K562 (cell line): ENCODE results near the gene RGS14. TPM values are rescaled to one million over a fixed set of nuclear protein-coding genes. Genes with fewer than 3 reads are reported as not detected.

Experiments
- ATAC-seq: fragments of 200-7000 bp; cut with Tn5 transposase; 3 replicates; pipeline ENCODE4 v1.9.1; 2020; ENCODE audit warnings: moderate library complexity
- BruUV-seq: library from RNA; stranded (reverse); fragments of 400-500 nt; replicated peaks from 2 replicates; lab custom pipeline; 2021; lab: Mats Ljungman, UMichigan
- CTCF ChIA-PET: fragments of 300-600 bp; formaldehyde crosslinking; extraction: SDS; loops from one replicate; lab custom pipeline; 2021; ENCODE audit warnings: low intra/inter-chr PET ratio; lab: Yijun Ruan, JAX
- POLR2A ChIA-PET: fragments of 300-600, 350-650 bp; sonication (Branson Sonifier 250); formaldehyde crosslinking; extraction: SDS; loops from one replicate; lab custom pipeline; 2021; ENCODE audit warnings: antibody characterized with exemption, inconsistent platforms; lab: Yijun Ruan, JAX
- DNase-seq, 4 experiments: peaks; one replicate each; pipeline versions ENCODE4 v3.0.0 to v3.0.0-alpha.2; 2011 to 2018; ENCODE audit warnings: low spot score in 3 of 4, mixed read lengths in 3 of 4; ENCODE audit errors: extremely low read depth in 1 of 4
- FAIRE-seq: peaks from 2 replicates; lab custom pipeline; 2011; peaks lifted over from hg19 to GRCh38; lab: Jason Lieb, UNC
- H2AFZ ChIP-seq: 2 replicates; pipeline ENCODE4 v1.6.0; 2011; ENCODE audit warnings: low read depth, low read length, control low read depth, inconsistent platforms
- H3K27ac ChIP-seq: fragments of 200-600 bp; 3 replicates; pipeline ENCODE4 v1.8.0; 2011; ENCODE audit warnings: low read depth, mild to moderate bottlenecking, control low read depth, inconsistent platforms, low read length, moderate library complexity, mixed read lengths; ENCODE audit errors: extremely low read depth
- H3K27me3 ChIP-seq, 2 experiments: fragments of 300-600 bp in 1 of 2; 2 replicates in 1 of 2; 3 replicates in 1 of 2; pipeline versions ENCODE4 v1.6.0 to v1.8.0; 2011; ENCODE audit warnings: inconsistent platforms in 2 of 2, low read length in 2 of 2, mild to moderate bottlenecking in 1 of 2, mixed read lengths in 1 of 2, moderate library complexity in 1 of 2; ENCODE audit not compliant: control insufficient read depth in 2 of 2, insufficient read depth in 2 of 2
- H3K36me3 ChIP-seq: fragments of 300-600 bp; 3 replicates; pipeline ENCODE4 v1.8.0; 2011; ENCODE audit warnings: mild to moderate bottlenecking, low read length, inconsistent platforms; ENCODE audit not compliant: control insufficient read depth, insufficient read depth
- H3K4me1 ChIP-seq, 2 experiments: fragments of 200-600 bp in 1 of 2; replicated peaks in 1 of 2; 2 replicates in 1 of 2; 3 replicates in 1 of 2; pipeline versions ENCODE4 v1.5.1 to v1.8.0; 2011; ENCODE audit warnings: inconsistent platforms in 2 of 2, low read length in 2 of 2, mild to moderate bottlenecking in 1 of 2, mixed read lengths in 1 of 2, moderate library complexity in 1 of 2; ENCODE audit not compliant: control insufficient read depth in 2 of 2, insufficient read depth in 2 of 2
- H3K4me2 ChIP-seq: 2 replicates; pipeline ENCODE4 v1.6.1; 2011; ENCODE audit warnings: low read length, control low read depth, inconsistent platforms, mixed read lengths; ENCODE audit not compliant: insufficient read depth
- H3K4me3 ChIP-seq: fragments of 200-600 bp; sonication (generic), shearing (Covaris generic); 2 replicates; pipeline ENCODE4 v1.5.1; 2016; ENCODE audit warnings: control low read depth, inconsistent platforms
- H3K79me2 ChIP-seq: fragments of 200-600 bp; 3 replicates; pipeline ENCODE4 v1.8.0; 2011; ENCODE audit warnings: low read length, inconsistent platforms; ENCODE audit not compliant: control insufficient read depth, insufficient read depth
- H3K9ac ChIP-seq, 2 experiments: 2 replicates each; pipeline versions ENCODE4 v1.6.0 to v1.6.1; 2011; ENCODE audit warnings: low read depth in 2 of 2, low read length in 2 of 2, control low read depth in 1 of 2, inconsistent platforms in 1 of 2, mild to moderate bottlenecking in 1 of 2, mixed read lengths in 1 of 2; ENCODE audit not compliant: insufficient read depth in 1 of 2
- H3K9me1 ChIP-seq: one replicate; pipeline ENCODE4 v1.6.0; 2011; ENCODE audit warnings: inconsistent platforms, mild to moderate bottlenecking, low read length, moderate library complexity; ENCODE audit not compliant: control insufficient read depth, insufficient read depth
- H3K9me3 ChIP-seq: replicated peaks from 2 replicates; pipeline ENCODE4 v1.5.1; 2011; ENCODE audit warnings: low read depth, low read length, inconsistent platforms; ENCODE audit not compliant: control insufficient read depth, insufficient read depth
- H4K20me1 ChIP-seq: replicated peaks from 2 replicates; pipeline ENCODE4 v1.6.1; 2011; ENCODE audit warnings: low read length, inconsistent platforms, mixed read lengths; ENCODE audit not compliant: control insufficient read depth, insufficient read depth
- CBFA2T2 ChIP-seq: fragments of 450-650 bp; conservative IDR thresholded peaks from 2 replicates; pipeline ENCODE4 v1.6.1; 2017; ENCODE audit warnings: mild to moderate bottlenecking
- CHD4 ChIP-seq: fragments of 200-600 bp; sonication (generic); IDR thresholded peaks from 3 replicates; pipeline ENCODE4 v1.6.1; 2012; ENCODE audit warnings: low read depth, mild to moderate bottlenecking, mixed read lengths, low read length, inconsistent platforms; ENCODE audit not compliant: insufficient read depth, insufficient replicate concordance, poor library complexity, severe bottlenecking
- DPF2 ChIP-seq: fragments of 450-650 bp; IDR thresholded peaks from 2 replicates; pipeline ENCODE4 v1.6.1; 2016
- E2F3 ChIP-seq: fragments of 250-450 bp; sonication (Bioruptor Pico); IDR thresholded peaks from 2 replicates; pipeline ENCODE4 v1.4.0; 2020; ENCODE audit warnings: mild to moderate bottlenecking
- HES1 ChIP-seq: fragments of 450-650 bp; IDR thresholded peaks from 2 replicates; pipeline ENCODE4 v1.6.1; 2016; ENCODE audit warnings: low read depth, mild to moderate bottlenecking, moderate library complexity
- KLF16 ChIP-seq: IDR thresholded peaks from 2 replicates; pipeline ENCODE4 v1.6.1; 2016; ENCODE audit warnings: antibody characterized with exemption
- MAFF ChIP-seq: IDR thresholded peaks from 2 replicates; pipeline ENCODE4 v1.6.1; 2012; ENCODE audit warnings: low read length, improper control_type of control experiment
- MCM3 ChIP-seq: fragments of 450-650 bp; IDR thresholded peaks from 2 replicates; pipeline ENCODE4 v1.6.1; 2016
- MECOM ChIP-seq: fragments of 250-450 bp; sonication (Bioruptor Pico); IDR thresholded peaks from 2 replicates; pipeline ENCODE4 v1.8.0; 2022; ENCODE audit warnings: inconsistent platforms
- PHF8 ChIP-seq: fragments of 200-600 bp; sonication (generic); IDR thresholded peaks from 2 replicates; pipeline ENCODE4 v1.6.1; 2012; ENCODE audit warnings: mixed run types, mild to moderate bottlenecking, inconsistent platforms, low read length, moderate library complexity, borderline replicate concordance
- POLR2B ChIP-seq: fragments of 450-650 bp; IDR thresholded peaks from 2 replicates; pipeline ENCODE4 v1.6.1; 2018; ENCODE audit warnings: low read depth; ENCODE audit not compliant: partially characterized antibody
- POLR3G ChIP-seq: IDR thresholded peaks from 2 replicates; pipeline ENCODE4 v1.6.1; 2011; ENCODE audit not compliant: insufficient read length, insufficient replicate concordance; ENCODE audit errors: extremely low read depth
- RBM15 ChIP-seq: fragments of 200-400 bp; formaldehyde crosslinking; IDR thresholded peaks from 2 replicates; pipeline ENCODE4 v1.6.1; 2018; ENCODE audit warnings: mild to moderate bottlenecking, low read length, moderate library complexity; ENCODE audit not compliant: insufficient read depth
- SMAD4 ChIP-seq: fragments of 250-450 bp; sonication (Bioruptor Pico); conservative IDR thresholded peaks from 2 replicates; pipeline ENCODE4 v1.8.0; 2021; ENCODE audit warnings: inconsistent platforms, mild to moderate bottlenecking, moderate library complexity
- SMARCA5 ChIP-seq: fragments of 450-650 bp; IDR thresholded peaks from 2 replicates; pipeline ENCODE4 v1.6.1; 2016
- SRSF3 ChIP-seq: fragments of 200-400 bp; formaldehyde crosslinking; IDR thresholded peaks from 2 replicates; pipeline ENCODE4 v1.6.1; 2016; ENCODE audit warnings: mild to moderate bottlenecking, low read length, moderate library complexity; ENCODE audit not compliant: insufficient read depth
- TBP ChIP-seq: optimal IDR thresholded peaks from 2 replicates; pipeline ENCODE3; 2011; ENCODE audit warnings: low read depth, low read length, improper control_type of control experiment
- TEAD2 ChIP-seq: fragments of 450-650 bp; IDR thresholded peaks from 2 replicates; pipeline ENCODE4 v1.6.1; 2016; ENCODE audit warnings: missing genetic modification characterization, control low read depth, missing compliant biosample characterization
- ZHX1 ChIP-seq: fragments of 150-350 bp; conservative IDR thresholded peaks from 2 replicates; pipeline ENCODE4 v1.6.1; 2014; ENCODE audit warnings: low read length
- ZKSCAN8 ChIP-seq: fragments of 200-800 bp; sonication (Bioruptor generic); IDR thresholded peaks from 2 replicates; pipeline ENCODE4 v1.6.1; 2016; ENCODE audit warnings: missing genetic modification characterization, missing compliant biosample characterization
- WGBS: fragments of 100-300 bp; shearing (Covaris generic); methylation state at CpG from one replicate; pipeline ENCODE4 v1.1.6; 2016; ENCODE audit warnings: low coverage, mixed read lengths; ENCODE audit not compliant: insufficient coverage; ENCODE audit errors: missing lambda C conversion rate; 5-methylcytosine and 5-hydroxymethylcytosine counted together
- in situ Hi-C: fragments of 300-500 bp; cut with MboI; formaldehyde crosslinking; loops from 4 replicates; pipeline ENCODE4 v1.15.0; 2018; ENCODE audit warnings: inconsistent platforms, mixed read lengths
- intact Hi-C: fragments of 100-400 bp; cut with micrococcal nuclease; formaldehyde crosslinking; loops from 2 replicates; pipeline ENCODE4 v1.14.2; 2022
- polyA plus RNA-seq, 8 experiments: library from polyadenylated mRNA; depleted of rRNA in 4 of 8; stranded (reverse) in 5 of 8; unstranded in 3 of 8; fragments of >200 nt; fragmentation: Nextera tagmentation in 2 of 8; fragmentation: Illumina TruSeq in 1 of 8; extraction: Ambion mirVana in 2 of 8; extraction: Trizol in 1 of 8; gene quantifications; 2 replicates each; pipeline versions ENCODE4 v1.2.1 to v1.2.3, GENCODE V29; 2011 to 2014; ENCODE audit warnings: inconsistent platforms in 1 of 8, missing spikeins in 1 of 8
- total RNA-seq, 7 experiments: library from RNA; depleted of rRNA in 6 of 7; stranded (reverse); fragments of >200 nt in 6 of 7; fragmentation: Illumina TruSeq in 2 of 7; extraction: Trizol in 2 of 7; gene quantifications; 2 replicates each; pipeline versions ENCODE4 v1.2.1 to v1.2.3, GENCODE V29; 2011 to 2021; ENCODE audit warnings: low replicate concordance in 1 of 7

The RGS14 gene
- total and polyA plus RNA-seq, 9 of the 15 experiments (the other 6 are each of a cell fraction or from before 2014, with no cell fraction given) = 0.28 to 75.9 (median 34.5) TPM

DNA sequence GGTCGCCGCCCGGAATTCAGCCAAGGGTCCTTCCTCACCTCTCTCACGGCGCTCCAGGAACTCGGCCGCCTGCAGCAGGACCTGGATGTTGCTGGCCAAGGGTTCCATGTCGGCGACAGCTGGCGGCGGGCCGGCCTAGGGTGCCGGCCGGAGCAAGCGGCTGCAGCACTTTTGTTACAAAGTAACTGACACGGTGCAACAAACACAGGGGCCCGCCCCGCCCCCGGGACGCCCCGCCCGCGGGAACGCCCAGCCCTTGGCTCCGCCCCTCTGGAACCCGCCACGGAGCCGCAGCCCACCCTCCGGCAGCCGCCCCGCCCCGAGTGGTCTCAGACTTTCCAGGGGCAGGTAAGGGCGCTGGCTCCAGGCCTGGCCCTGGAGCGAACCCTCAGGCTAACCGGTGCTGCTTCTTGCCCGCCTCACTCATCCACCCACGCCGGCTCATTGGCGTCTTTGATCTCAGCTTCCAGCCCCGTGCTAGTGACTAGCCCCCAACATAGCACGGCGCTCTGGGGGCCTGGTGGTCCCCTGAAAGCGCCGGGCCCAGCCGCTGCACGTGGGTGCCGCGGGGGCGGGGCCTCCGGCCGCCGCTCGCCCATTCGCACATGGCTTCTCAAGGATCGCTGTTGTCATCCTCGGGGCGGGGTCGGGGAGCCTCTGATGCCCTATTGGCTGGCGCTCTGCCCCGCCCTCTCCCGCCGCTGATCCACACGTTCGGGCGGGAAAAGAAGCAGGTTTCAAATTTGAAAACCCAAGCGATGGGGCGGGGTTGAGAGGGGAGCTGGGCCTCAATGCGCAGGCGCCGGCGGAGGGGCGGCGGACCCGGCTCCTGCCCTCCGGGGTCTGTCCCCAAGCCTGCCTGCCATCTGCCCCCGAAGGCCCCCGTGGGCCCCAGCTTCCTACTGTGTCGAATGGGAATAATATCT, 45.7 kb upstream of the RGS14 start, which contains the start of gene MXD3:
TSS of gene MXD3 (minus strand) at position 176 of the 926 bp plus-strand sequence. CDS start at position 108, 68 bp downstream.
- H3K4me3 ChIP-seq = peak within 1 kb of the TSS; percentile 62
- ATAC-seq = peak; percentile 86
- H3K9ac ChIP-seq = peak within 1 kb of the TSS; percentile 97 to 98
- DNase-seq = peak; percentile 96 to 98 (median 97)
- no peaks in the 10 kb centered on the region for H3K9me1 ChIP-seq
- H4K20me1 ChIP-seq = no peaks in the 10 kb centered on the region
- whole genome bisulfite sequencing = under 1% methylated on average over 53 of the region's 78 CpGs
- in situ Hi-C loops (no loop called here), intact Hi-C loops (loop anchor here (2.0 kb wide), 1 partner anchor 145 kb away; no protein-coding TSS in a partner anchor)
- peaks cover 10% of the 10 kb centered on the region; the same call in 2 of the 3 replicates for H3K36me3 ChIP-seq
- POLR2A ChIA-PET = interaction anchor here (0.5 to 2.5 kb wide), 16 partner anchors 9 to 547 kb away, joined by 3 to 9 read pairs (median 4); partner anchors contain the start of genes LMAN2, PRELID1 and RAB24
- no TSS peak for BruUV-seq
- H3K79me2 ChIP-seq = peaks cover 12% of the 10 kb centered on the region; the same call in 2 of the 3 replicates
- FAIRE-seq = peak; percentile 95
- peaks cover 23 to 77% of the 10 kb centered on the region in 2 experiments for H3K4me1 ChIP-seq
- no peaks in the 10 kb centered on the region for H3K27me3 ChIP-seq
- peak within 1 kb of the TSS; percentile 100 for H3K27ac ChIP-seq
- H3K9me3 ChIP-seq = no peaks in the 10 kb centered on the region
- CTCF ChIA-PET = interaction anchor here (1.3 kb wide), 1 partner anchor 145 kb away, joined by 5 read pairs; no protein-coding TSS in a partner anchor
- peak within 1 kb of the TSS; percentile 97 for H2AFZ ChIP-seq
- peak within 1 kb of the TSS; percentile 95 for H3K4me2 ChIP-seq
- TF ChIP-seq POLR3G = no peak
- TF ChIP-seq MAFF = no peak
- TF ChIP-seq E2F3 (CRISPR knock-in tag) = peak; percentile 92
- TF ChIP-seq SMAD4 (CRISPR knock-in tag) = peak; percentile 24
- TF ChIP-seq POLR2B = peak; percentile 32
- no peak for TF ChIP-seq ZKSCAN8 (CRISPR knock-in tag)
- TF ChIP-seq DPF2 = no peak
- TF ChIP-seq HES1 = no peak
- TF ChIP-seq SRSF3 = 0 out of 2 replicates have a peak, but pooled peaks have one; percentile 47
- TF ChIP-seq ZHX1 = no peak
- no peak for TF ChIP-seq TEAD2 (tag)
- no peak for TF ChIP-seq KLF16
- no peak for TF ChIP-seq CHD4
- no peak for TF ChIP-seq SMARCA5
- peak; percentile 6; the same call in 1 of the 2 replicates for TF ChIP-seq CBFA2T2
- TF ChIP-seq PHF8 = peak; percentile 74; the same call in 1 of the 2 replicates
- TF ChIP-seq TBP = peak; percentile 43
- TF ChIP-seq MCM3 = no peak
- TF ChIP-seq MECOM (CRISPR knock-in tag) = no peak
- TF ChIP-seq RBM15 = no peak
